HG03378 (cell line): Measurements from ENCODE around the gene ACBD7.

Experiments
- ATAC-seq: cut with Tn5 transposase; IDR thresholded peaks from one replicate; pipeline ENCODE4 v1.9.1; 2021; ENCODE audit warnings: mild to moderate bottlenecking, moderate library complexity; ENCODE audit not compliant: unreplicated experiment

Gene ACBD7

DNA sequence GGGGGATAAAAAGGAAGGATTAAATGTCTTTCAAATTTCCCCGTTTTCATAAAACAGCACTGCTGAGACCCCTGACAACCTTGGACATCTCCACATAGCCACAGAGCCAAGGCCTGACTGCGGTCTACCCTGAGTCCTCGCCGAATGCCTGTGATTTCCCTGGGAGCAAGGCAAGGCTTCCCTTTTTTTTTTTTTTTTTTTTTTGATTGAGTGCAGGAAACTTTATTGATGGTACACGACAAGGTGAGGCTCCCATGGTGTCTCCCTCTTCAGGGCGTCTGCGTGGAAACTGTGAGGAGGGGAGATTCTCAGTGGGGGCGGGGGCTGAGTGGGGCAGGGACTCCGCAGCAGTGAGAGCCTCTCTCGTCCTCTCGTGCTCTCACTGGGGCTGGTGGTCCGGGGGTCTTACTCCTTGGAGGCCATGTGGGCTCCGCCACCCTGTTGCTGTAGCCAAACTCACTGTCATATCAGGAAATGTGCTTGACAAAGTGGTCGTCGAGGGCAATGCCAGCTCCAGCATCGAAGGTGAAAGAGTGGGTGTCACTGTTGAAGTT lies 4.4 kb upstream of the ACBD7 start:
- ATAC-seq: no peak

DNA sequence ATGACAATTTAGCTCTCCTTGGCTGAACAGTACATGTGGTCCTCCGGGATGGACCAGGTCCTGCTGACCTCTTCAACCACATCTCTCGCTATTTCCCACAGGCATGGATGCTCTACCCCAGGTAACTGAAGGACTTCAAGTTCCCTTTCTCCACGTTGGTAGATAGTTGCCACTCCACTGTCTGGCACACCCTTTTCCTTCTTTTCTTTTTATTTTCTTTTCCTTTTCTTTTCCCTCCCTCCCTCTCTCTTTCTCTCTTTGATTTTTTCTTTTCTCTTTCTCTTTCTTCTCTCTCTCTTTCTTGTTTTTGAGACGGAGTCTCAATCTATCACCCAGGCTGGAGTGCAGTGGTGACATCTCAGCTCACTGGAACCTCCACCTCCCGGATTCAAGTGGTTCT lies 2.8 kb upstream of the ACBD7 start:
- ATAC-seq: no peak

DNA sequence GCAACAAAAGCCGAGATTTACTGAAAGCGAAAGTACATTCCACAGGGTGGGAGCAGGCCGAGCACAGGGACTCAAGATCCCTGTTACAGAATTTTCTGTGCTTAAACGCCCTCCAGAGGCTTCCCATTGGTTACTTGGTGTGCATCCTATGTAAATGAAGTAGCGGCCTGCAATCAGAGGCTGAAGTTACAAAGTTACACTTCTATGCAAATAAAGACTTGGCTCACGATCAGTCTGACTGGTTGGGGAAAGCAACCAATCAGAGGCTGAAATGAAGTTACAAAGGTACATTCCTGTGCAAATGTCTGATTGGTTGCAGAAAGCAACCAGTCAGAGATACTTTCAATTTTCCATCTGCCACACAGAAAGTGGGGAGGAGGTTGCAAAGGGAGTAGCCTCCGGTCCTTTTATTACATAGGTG lies 4.1 kb downstream of the ACBD7 start:
- ATAC-seq: no peak

DNA sequence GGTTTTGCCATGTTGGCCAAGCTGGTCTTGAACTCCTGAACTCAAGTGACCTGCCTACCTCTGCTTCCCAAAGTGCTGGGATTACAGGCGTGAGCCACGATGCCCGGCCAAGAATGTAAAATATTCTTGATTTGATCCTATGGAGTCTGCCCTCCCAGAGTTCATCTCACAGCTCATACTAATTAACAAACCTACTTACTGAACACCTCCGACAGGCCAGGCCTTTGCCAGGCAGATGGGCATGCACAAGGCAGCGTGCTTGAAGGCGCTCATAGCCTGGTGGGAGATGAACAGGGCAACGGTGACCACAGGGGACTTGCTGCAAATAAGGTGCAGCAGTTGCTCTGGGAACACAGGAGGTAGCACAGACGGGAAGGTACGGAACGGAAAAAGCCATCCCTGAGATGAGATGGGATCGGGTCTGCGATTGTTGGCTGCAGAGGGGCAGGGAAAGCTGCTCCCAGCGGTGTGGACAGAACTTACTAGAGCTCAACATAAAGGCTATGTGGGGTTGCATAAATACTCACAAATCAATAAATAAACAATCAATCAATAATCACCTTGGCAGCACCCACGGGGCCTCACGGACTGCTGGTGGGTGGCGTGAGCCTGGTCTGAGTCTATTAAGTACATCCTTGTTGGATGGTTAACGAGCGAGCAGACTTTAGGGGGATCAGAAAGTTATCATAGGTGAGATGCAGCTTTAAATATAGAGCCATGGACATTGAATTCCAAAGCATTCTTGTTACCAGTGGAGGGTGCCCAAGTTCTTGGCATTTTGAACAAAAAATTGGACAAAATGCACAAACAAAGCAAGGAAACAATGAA lies 4.7 kb downstream of the ACBD7 start:
- ATAC-seq: no peak

DNA sequence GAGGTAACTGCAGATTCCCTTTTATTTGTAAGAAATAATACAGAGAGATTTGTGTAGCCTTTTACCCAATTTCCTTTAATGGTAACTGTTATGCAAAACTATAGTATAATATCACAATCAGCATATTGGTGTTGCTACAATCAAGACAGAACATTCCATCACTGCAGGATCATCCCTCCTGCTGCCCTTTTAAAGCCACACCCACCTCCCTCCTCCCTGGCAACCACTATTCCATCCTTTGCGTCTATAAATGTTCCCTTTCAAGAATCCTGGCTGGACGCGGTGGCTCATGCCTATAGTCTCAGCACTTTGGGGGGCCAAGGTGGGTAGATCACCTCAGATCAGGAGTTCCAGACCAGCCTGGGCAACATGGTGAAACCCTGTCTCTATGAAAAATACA lies 13.2 kb downstream of the ACBD7 start:
- ATAC-seq: no peak

DNA sequence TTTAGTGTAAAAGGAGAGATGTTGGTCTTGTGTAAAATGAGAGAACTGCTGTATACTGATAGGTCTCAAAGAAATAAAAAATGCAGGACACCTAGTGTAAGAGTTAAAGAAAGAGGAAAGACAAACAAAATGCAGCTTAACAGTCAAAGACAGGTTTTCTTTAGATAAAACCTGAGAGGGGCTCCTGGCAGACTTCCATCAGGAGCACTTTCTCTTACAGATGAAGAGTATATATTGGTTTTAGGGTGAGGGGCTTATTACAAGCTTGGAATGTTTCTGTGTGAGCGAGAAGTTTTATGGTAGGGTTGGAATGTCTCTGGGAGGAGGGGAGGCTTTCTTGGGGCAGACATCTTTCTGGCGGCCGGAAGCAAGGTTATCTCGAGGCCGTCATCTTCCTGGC lies 16.2 kb downstream of the ACBD7 start:
- no peak for ATAC-seq

DNA sequence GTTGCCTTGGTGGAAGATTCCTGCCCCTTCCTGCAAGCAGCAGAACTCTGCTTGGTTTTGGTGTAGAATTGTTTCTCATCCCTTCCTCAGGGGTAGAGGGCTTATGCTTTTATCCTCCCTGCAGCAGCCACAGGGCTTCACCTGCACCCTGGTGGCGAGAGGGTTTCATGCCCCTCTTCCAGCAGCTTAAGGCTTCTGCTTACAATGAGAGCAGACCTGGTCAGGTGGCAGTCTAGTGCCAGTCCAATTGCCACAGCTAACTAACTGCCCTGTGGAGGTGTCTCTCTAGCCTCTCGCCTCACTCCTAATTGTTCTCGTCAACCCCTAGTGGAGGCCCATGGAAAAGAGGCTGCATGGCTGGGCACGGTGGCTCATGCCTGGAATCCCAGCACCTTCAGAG lies 19.3 kb downstream of the ACBD7 start:
- ATAC-seq: no peak

DNA sequence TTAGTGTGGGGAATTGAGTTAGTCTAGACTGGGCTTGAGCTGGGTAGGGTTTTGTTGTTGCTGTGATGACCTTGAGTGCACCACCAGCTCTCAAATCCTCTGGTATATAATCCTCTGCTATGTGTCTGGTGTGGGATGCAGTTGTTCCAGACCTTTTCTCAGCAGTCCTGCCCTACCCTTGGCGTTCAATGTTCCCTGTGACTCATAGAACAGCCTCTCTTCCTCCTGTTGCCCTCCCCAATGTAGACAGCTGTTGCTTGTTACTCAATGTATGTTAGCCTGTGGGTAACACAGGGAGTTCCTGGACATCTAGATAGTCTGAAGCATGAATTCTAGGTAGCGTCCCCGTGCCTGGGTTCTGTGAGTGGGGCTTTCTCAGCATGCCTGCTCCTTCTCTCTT lies 19.8 kb downstream of the ACBD7 start:
- no peak for ATAC-seq

DNA sequence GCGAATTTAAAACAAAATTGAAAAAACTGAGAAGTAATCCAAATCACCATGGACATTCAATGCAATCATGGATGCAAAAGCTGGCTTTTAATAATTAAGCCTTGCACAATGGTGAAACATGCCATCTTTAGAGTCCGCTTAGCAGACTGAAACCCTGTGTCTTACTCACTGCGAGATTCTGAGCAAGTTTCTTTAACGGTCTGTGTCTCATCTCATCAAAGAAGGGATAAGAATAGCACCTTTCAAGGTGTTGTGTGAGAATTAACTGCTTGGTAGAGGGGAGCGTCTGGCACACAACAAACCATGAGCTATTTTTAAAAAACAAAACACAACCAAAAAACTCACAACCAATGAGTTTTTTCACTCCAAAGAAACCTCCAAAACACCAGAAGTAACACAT lies 21.4 kb downstream of the ACBD7 start:
- no peak for ATAC-seq

DNA sequence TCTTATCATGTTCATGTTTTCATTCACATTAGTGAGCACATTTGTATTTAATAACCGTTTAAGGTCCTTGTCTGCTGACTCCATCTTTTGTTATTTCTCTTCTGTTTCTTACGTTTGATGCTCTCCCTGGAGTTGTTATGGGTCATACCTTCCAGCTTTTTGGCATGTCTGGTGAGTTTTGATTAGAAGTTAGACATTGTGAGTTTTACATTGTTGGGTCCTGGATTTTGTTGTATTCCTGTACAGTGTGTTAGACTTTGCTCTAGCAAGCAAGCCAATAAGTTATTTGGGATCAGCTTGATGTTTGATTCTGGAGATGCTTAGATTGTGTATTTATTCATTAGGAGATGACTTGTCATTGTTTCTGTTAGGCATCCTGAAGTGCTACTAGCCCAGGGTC lies 27.9 kb downstream of the ACBD7 start:
- ATAC-seq: no peak

DNA sequence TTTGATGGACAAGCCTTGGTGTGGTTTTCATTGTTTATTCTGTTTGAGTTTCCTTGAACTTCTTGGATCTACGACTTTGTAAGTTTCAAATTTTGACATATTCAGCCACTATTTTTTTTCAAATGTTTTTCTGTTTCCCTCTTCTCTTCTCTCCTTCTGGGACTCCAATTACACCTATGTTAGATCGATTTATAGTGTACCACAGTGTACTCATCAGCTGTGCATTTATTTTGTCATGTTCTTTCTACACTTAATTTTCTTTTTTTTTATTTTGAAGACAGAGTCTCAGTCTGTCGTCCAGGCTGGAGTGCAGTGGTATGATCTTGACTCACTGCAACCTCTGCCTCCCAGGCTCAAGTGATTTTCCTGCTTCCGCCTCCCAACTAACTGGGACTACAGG lies 28.7 kb downstream of the ACBD7 start:
- no peak for ATAC-seq

DNA sequence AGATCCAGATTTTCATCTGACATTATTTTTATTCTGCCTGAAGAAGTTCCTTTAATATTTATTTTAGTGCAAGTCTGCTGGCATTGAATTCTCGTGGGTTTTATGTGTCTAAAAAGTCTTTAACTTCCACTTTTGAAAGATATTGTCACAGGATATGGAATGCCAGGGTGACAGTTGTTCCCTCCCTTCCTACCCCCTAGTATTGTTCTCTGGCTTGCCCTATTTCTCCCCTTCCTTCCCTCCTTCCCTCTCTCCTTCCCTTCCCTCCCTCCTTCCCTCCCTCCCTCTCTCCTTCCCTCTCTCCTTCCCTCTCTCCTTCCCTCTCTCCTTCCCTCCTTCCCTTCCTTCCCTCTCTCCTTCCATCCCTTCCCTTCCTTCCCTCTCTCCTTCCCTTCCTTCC lies 29.9 kb downstream of the ACBD7 start:
- ATAC-seq: no peak

DNA sequence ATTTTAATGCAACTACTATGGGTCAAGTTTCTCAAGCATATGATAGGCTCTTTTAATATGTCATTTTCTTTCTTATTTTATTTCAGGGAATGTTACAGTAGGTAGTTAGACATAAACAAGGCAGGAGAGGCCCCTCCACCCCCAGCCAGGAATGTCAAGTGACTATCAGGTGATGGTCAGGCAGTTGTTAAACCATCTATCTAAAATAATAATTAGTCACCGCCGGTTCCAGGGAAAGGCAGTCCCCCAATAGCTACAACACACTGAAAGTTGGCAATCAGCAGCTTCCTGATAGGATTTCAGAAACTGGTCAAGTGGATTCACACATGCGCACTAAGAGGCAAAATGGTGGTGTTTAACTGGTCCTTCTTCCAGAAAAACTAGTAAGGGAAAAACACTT lies 35.5 kb downstream of the ACBD7 start:
- no peak for ATAC-seq

DNA sequence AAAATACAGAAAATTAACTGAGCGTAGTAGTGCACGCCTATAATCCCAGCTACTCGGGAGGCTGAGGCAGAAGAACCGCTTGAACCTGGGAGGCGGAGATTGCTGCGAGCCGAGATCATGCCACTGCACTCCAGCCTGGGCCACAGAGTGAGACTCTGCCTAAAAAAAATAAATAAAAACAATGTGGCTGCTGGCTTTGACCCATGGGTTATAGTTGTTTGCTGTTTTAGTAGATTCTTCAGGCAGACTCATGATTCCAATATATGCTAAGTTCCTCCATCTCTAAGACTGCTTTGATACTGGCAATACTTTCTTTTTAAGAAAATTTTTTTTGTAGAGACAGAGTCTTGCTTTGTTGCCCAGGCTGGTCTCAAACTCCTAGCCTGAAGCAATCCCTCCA lies 36.5 kb downstream of the ACBD7 start:
- ATAC-seq: no peak

DNA sequence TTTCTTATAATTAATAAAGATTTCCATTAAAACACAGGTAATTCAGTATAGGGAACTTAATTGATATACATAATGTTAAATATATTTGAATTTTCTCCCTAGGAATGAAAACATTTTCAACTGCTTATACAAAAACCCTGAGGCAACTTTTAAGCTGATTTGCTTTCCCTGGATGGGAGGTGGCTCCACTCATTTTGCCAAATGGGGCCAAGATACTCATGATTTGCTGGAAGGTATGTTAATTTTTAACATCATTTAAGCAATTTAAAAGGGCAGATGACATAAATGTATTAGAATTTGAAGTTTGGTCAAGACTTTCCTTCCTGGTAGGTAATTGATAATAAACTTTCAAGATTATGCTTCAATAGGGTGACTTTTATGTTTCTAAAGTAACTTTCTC lies 39.0 kb downstream of the ACBD7 start:
- no peak for ATAC-seq

DNA sequence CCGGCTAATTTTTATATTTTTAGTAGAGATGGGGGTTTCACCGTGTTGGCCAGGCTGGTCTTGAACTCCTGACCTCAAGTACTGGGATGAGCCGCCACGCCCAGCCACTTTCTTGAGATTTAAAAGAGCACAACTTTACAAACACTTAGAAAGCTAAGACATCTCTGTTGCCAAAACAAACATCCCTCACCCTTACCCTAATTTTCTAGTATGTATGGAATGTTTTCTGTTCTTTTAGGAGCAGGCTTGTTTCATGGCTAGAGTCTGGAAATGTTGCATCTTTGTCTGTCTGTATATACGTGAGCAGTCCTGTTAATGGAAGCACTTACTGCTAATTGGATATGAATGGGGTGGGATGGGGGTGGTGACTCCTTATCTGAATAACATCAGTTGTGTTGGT lies 42.0 kb downstream of the ACBD7 start:
- no peak for ATAC-seq

DNA sequence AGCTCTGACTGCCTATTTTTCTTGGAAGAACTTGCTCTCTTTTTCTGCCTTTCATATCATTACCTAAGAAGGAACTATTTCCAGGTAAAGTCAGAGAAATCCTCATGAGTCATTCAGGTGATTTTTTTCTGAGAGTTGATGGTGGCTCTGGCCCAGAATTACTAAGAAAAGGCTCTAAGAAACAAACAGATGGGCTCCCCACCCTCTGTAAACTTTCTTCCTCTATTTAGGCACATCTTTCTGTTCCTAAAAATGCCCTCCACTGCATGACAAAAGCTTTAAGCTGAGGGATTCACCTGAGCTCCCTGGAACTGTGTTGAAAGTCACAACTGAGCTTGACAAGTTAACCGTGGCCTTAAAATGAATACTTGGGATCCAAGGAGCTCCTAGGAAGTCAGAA lies 43.2 kb downstream of the ACBD7 start:
- ATAC-seq: no peak

DNA sequence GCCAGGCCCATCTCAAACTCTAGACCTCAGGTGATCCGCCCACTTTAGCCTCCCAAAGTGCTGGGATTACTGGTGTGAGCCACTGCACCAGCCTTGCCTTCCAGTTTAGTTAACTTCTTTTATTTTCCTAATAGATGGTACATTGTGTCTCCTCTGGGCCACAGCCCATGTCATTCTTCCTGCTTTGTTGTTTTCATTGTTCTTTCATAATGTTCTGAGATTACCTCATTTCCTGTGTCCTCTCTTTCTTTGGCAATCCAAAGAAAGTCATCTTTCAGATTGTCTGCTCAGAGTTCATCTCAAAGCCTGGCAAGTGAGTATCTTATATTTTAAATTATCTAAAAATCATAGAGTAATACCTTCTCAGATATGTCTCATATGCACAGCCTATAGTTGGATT lies 44.9 kb downstream of the ACBD7 start, which contains the start of gene OLAH:
Gene OLAH (plus strand): TSS at position 270 of the 400 bp plus-strand sequence. CDS start 3,346 bp downstream, outside the sequence.
- ATAC-seq: no peak

DNA sequence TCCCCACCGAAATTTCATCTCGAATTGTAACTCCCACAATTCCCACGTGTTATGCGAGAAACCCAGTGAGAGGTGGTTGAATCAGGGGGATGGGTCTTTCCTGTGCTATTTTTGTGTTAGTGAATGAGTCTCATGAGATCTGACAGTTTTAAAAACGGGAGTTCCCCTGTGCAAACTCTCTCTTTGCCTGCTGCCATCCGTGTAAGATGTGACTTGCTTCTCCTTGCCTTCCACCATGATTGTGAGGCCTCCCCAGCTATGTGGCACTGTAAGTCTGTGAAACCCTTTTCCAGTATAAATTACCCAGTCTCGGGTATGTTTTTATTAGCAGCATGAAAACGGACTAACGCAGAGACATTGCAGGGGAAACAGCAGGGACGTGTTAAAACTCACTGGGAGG lies 50.2 kb downstream of the ACBD7 start:
- ATAC-seq: no peak

DNA sequence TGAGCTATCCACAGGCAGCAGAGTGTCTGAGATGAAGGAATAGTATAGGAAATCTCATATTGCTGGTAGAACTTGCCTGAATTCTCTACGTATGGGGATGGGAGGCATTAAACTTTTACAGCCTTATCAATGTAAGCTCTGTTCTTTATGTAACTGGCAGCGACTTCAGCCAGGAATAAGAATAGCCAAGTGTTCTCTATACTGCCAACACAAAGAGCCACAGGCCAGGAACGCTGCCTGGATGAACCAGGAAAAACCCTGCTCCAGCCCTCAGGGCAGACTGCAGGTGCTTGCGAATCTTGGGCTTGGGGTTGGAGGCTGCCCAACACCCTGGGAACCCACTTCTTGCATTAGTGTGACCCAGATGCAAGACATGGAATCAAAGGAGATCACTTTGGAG lies 50.9 kb downstream of the ACBD7 start:
- no peak for ATAC-seq

DNA sequence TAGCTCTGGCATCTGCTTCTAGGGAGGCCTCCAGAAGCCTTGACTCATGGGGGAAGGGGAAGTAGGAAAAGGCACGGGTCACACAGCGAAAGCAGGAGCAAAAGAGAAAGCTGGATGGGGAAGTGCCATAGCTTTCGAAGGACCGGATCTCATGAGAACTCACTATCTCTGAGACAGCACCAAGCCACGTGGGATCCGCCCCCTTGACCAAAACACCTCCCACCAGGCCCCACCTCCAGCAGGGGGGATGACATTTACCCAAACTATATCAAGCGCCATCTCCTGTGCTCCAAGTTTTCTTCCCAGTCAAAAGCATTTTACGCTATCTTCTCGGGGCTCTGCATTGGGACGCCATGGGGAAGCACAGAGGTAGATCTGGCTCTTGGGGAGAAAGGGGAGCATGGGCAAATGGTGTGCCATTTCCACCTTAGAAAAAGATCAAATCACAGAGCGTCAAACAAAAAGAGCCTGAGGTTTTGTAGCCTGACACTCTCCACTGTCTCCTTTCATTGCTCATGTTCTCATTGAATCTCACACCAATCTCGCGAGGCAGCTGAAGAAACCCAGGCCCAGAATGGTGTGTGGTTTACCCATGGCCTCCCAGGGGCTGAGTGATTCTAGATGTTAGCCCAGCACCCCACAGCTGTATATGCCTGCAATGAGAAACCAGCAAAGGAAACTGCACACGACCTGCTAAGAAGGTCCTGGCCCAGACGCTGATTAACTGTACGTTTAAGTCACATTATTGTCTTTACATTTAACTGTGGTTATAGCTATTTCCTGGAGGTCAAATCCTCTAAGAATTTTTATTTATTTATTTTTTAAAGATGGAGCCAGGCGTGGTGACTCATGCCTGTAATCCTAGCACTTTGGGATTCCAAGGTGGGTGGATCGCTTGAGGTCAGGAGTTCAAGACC lies 52.9 kb downstream of the ACBD7 start:
- ATAC-seq: no peak

DNA sequence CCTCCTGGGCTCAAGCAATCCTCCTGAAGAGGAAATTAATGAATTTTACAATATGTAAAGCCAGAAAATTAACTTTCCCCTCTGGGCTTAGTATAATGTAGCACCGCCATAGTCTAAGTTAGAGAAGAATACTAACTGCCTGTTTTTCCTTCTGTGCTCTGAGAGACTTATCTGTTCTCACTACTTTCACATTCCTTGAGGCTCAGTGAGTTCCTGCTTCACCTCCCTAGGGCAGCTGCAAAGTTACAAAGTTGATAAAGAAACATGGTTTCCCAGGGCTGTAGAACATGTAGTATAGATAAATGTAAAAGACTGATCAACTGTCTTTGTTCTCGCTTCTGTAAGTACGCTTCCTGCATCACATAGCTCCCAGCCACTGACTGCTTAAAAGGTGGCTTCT lies 60.8 kb downstream of the ACBD7 start:
- ATAC-seq: no peak
